WTC11 (cell line): ENCODE data around the gene MFSD2A. TPM values are rescaled to one million over a fixed set of nuclear protein-coding genes. Genes with fewer than 3 reads are reported as not detected.
A peak's percentile ranks its signal among the peaks of the same experiment; 100 is the strongest.

Source experiments
- ATAC-seq: fragments of 200-7000 bp; cut with Tn5 transposase; 2 replicates; pipeline ENCODE4 v1.10.0; 2021; ENCODE audit warnings: mild to moderate bottlenecking, moderate library complexity
- CTCF ChIA-PET: fragments of 300-600 bp; sonication (Branson Sonifier 250); formaldehyde crosslinking; loops from one replicate; lab custom pipeline; 2021; ENCODE audit warnings: antibody characterized with exemption; lab: Charles Lee
- POLR2A ChIA-PET: fragments of 350-600 bp; sonication (Branson Sonifier 250); formaldehyde crosslinking; loops from one replicate; lab custom pipeline; 2021; ENCODE audit warnings: antibody characterized with exemption; lab: Charles Lee
- DNase-seq: peaks from one replicate; pipeline ENCODE4 v3.0.0; 2021; ENCODE audit warnings: low spot score
- H3K27ac Mint-ChIP-seq: 2 replicates; pipeline ENCODE4 v1.8.0; 2021; ENCODE audit warnings: mixed read lengths
- H3K27me3 Mint-ChIP-seq: 2 replicates; pipeline ENCODE4 v1.8.0; 2021; ENCODE audit warnings: low read depth, mild to moderate bottlenecking, moderate library complexity, mixed read lengths
- H3K36me3 Mint-ChIP-seq: 2 replicates; pipeline ENCODE4 v1.8.0; 2021; ENCODE audit warnings: mixed read lengths
- H3K4me1 Mint-ChIP-seq: 2 replicates; pipeline ENCODE4 v1.8.0; 2022; ENCODE audit warnings: mixed read lengths
- H3K4me3 Mint-ChIP-seq: 2 replicates; pipeline ENCODE4 v1.8.0; 2021; ENCODE audit warnings: mild to moderate bottlenecking, moderate library complexity, mixed read lengths
- H3K9me3 Mint-ChIP-seq: 2 replicates; pipeline ENCODE4 v1.8.0; 2021; ENCODE audit warnings: mixed read lengths
- CREB1 ChIP-seq: sonication (generic); formaldehyde crosslinking; IDR thresholded peaks from 2 replicates; pipeline ENCODE4 v1.8.0; 2023; ENCODE audit warnings: mild to moderate bottlenecking, missing genetic modification reagents
- GABPB1 ChIP-seq: sonication (generic); formaldehyde crosslinking; IDR thresholded peaks from 2 replicates; pipeline ENCODE4 v1.8.1; 2023; ENCODE audit warnings: mild to moderate bottlenecking, missing genetic modification reagents
- GRHL2 ChIP-seq: fragments of 250-450 bp; sonication (Bioruptor Pico); IDR thresholded peaks from 2 replicates; pipeline ENCODE4 v1.8.0; 2022; ENCODE audit warnings: mild to moderate bottlenecking, moderate library complexity; ENCODE audit not compliant: insufficient replicate concordance, severe bottlenecking
- JAZF1 ChIP-seq: fragments of 250-450 bp; sonication (Bioruptor Pico); IDR thresholded peaks from 2 replicates; pipeline ENCODE4 v1.9.0; 2021; ENCODE audit warnings: moderate library complexity, mild to moderate bottlenecking, inconsistent platforms
- JUN ChIP-seq: sonication (generic); formaldehyde crosslinking; IDR thresholded peaks from 2 replicates; pipeline ENCODE4 v1.8.0; 2023; ENCODE audit warnings: mild to moderate bottlenecking, missing genetic modification reagents
- KAT7 ChIP-seq: sonication (generic); formaldehyde crosslinking; IDR thresholded peaks from 2 replicates; pipeline ENCODE4 v1.8.1; 2023; ENCODE audit warnings: missing genetic modification reagents, mild to moderate bottlenecking, borderline replicate concordance
- NFE2L1 ChIP-seq: sonication (generic); formaldehyde crosslinking; IDR thresholded peaks from 2 replicates; pipeline ENCODE4 v1.8.1; 2023; ENCODE audit warnings: missing genetic modification reagents
- NR1H2 ChIP-seq: sonication (generic); formaldehyde crosslinking; IDR thresholded peaks from 2 replicates; pipeline ENCODE4 v1.9.0; 2021; ENCODE audit warnings: mild to moderate bottlenecking, moderate library complexity, missing genetic modification reagents
- SOX15 ChIP-seq: fragments of 250-450 bp; sonication (Bioruptor Pico); IDR thresholded peaks from 2 replicates; pipeline ENCODE4 v1.9.0; 2021; ENCODE audit warnings: mild to moderate bottlenecking
- SP1 ChIP-seq: sonication (generic); formaldehyde crosslinking; conservative IDR thresholded peaks from 2 replicates; pipeline ENCODE4 v1.8.1; 2022; ENCODE audit warnings: missing genetic modification reagents
- TP53 ChIP-seq: sonication (generic); formaldehyde crosslinking; IDR thresholded peaks from 2 replicates; pipeline ENCODE4 v1.8.1; 2023; ENCODE audit warnings: mild to moderate bottlenecking, missing genetic modification reagents
- ZNF121 ChIP-seq: sonication (generic); formaldehyde crosslinking; IDR thresholded peaks from 2 replicates; pipeline ENCODE4 v1.8.0; 2023; ENCODE audit warnings: missing genetic modification reagents
- ZNF423 ChIP-seq: fragments of 250-450 bp; sonication (Bioruptor Pico); IDR thresholded peaks from 2 replicates; pipeline ENCODE4 v2.1.2; 2022; ENCODE audit warnings: mild to moderate bottlenecking, moderate library complexity
- ZNF671 ChIP-seq: fragments of 250-450 bp; sonication (Bioruptor Pico); IDR thresholded peaks from 2 replicates; pipeline ENCODE4 v1.8.0; 2021; ENCODE audit warnings: mild to moderate bottlenecking
- total RNA-seq: library from RNA; stranded (reverse); gene quantifications from 3 replicates; pipeline ENCODE4 v1.2.3, GENCODE V29; 2021
- TF ChIP-seq, protein P1 (sequence below): fragments of 250-450 bp; sonication (Bioruptor Pico); IDR thresholded peaks from 2 replicates; pipeline ENCODE4 v1.9.0; 2021; ENCODE audit warnings: mild to moderate bottlenecking
- TF ChIP-seq, protein P2 (sequence below): sonication (generic); formaldehyde crosslinking; IDR thresholded peaks from 2 replicates; pipeline ENCODE4 v1.8.1; 2022; ENCODE audit warnings: mild to moderate bottlenecking, moderate library complexity, missing genetic modification reagents
- TF ChIP-seq, protein P3 (sequence below): sonication (generic); formaldehyde crosslinking; IDR thresholded peaks from 2 replicates; pipeline ENCODE4 v1.8.1; 2022; ENCODE audit warnings: missing genetic modification reagents, borderline replicate concordance
- TF ChIP-seq, protein P4 (sequence below): sonication (generic); formaldehyde crosslinking; IDR thresholded peaks from 2 replicates; pipeline ENCODE4 v1.8.1; 2023; ENCODE audit warnings: mild to moderate bottlenecking, missing genetic modification reagents, borderline replicate concordance
- TF ChIP-seq, protein P5 (sequence below): sonication (generic); formaldehyde crosslinking; IDR thresholded peaks from 2 replicates; pipeline ENCODE4 v1.8.1; 2023; ENCODE audit warnings: mild to moderate bottlenecking, moderate library complexity, missing genetic modification reagents
- TF ChIP-seq, protein P6 (sequence below): sonication (generic); formaldehyde crosslinking; IDR thresholded peaks from 2 replicates; pipeline ENCODE4 v1.8.1; 2023; ENCODE audit warnings: mild to moderate bottlenecking, missing genetic modification reagents
- TF ChIP-seq, protein P7 (sequence below): sonication (generic); formaldehyde crosslinking; IDR thresholded peaks from 2 replicates; pipeline ENCODE4 v1.8.1; 2023; ENCODE audit warnings: mild to moderate bottlenecking, missing genetic modification reagents, moderate library complexity

MFSD2A gene
- total RNA-seq, 1 experiment from 2014 or later, result 14.0 TPM

DNA sequence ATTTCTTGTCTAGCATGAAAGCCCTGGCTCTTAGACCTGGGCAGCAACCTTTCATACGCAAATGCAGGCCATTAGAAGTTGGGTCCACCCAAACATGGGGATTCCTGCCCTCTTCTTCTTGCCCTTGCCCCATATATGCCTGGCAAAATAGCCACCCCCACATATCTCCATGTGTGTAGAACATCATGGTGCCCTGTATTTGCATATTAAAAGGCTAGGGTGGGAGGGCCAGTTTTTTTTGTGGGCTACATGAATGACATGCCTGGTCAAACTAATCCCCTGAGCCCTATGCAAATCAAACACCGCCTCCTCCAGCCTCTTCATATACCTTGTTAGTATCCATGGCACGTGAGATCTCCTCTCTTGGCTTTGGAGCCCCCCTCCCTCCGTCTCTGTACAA lies 24.7 kb downstream of the MFSD2A start:
- H3K36me3 Mint-ChIP-seq, result peaks cover 7% of the 10 kb centered on the region
- H3K4me3 Mint-ChIP-seq, result no peak overlapping the region
- peak; percentile 62 for ATAC-seq
- peaks cover 39% of the 10 kb centered on the region for H3K4me1 Mint-ChIP-seq
- peak; percentile 23 for DNase-seq
- H3K9me3 Mint-ChIP-seq, result peaks cover 14% of the 10 kb centered on the region
- ChIA-PET CTCF (interaction anchor here (1.1 to 1.2 kb wide), 2 partner anchors 52 to 60 kb away, joined by 7 to 8 read pairs; no protein-coding TSS in a partner anchor), POLR2A (no interaction called here)
- H3K27ac Mint-ChIP-seq, result no peak overlapping the region
- H3K27me3 Mint-ChIP-seq, result no peaks in the 10 kb centered on the region
- TF ChIP-seq JAZF1 (CRISPR knock-in tag) (no peak), TP53 (CRISPR knock-in tag) (no peak), NR1H2 (CRISPR knock-in tag) (no peak), GABPB1 (CRISPR knock-in tag) (no peak), KAT7 (CRISPR knock-in tag) (no peak), CREB1 (CRISPR knock-in tag) (no peak), NFE2L1 (CRISPR knock-in tag) (no peak), JUN (no peak), SOX15 (CRISPR knock-in tag) (no peak)
- TF ChIP-seq, protein P1, sequence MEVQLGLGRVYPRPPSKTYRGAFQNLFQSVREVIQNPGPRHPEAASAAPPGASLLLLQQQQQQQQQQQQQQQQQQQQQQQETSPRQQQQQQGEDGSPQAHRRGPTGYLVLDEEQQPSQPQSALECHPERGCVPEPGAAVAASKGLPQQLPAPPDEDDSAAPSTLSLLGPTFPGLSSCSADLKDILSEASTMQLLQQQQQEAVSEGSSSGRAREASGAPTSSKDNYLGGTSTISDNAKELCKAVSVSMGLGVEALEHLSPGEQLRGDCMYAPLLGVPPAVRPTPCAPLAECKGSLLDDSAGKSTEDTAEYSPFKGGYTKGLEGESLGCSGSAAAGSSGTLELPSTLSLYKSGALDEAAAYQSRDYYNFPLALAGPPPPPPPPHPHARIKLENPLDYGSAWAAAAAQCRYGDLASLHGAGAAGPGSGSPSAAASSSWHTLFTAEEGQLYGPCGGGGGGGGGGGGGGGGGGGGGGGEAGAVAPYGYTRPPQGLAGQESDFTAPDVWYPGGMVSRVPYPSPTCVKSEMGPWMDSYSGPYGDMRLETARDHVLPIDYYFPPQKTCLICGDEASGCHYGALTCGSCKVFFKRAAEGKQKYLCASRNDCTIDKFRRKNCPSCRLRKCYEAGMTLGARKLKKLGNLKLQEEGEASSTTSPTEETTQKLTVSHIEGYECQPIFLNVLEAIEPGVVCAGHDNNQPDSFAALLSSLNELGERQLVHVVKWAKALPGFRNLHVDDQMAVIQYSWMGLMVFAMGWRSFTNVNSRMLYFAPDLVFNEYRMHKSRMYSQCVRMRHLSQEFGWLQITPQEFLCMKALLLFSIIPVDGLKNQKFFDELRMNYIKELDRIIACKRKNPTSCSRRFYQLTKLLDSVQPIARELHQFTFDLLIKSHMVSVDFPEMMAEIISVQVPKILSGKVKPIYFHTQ (CRISPR knock-in tag), result no peak
- TF ChIP-seq, protein P2, sequence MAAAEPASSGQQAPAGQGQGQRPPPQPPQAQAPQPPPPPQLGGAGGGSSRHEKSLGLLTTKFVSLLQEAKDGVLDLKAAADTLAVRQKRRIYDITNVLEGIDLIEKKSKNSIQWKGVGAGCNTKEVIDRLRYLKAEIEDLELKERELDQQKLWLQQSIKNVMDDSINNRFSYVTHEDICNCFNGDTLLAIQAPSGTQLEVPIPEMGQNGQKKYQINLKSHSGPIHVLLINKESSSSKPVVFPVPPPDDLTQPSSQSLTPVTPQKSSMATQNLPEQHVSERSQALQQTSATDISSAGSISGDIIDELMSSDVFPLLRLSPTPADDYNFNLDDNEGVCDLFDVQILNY (CRISPR knock-in tag), result no peak
- TF ChIP-seq, protein P3, sequence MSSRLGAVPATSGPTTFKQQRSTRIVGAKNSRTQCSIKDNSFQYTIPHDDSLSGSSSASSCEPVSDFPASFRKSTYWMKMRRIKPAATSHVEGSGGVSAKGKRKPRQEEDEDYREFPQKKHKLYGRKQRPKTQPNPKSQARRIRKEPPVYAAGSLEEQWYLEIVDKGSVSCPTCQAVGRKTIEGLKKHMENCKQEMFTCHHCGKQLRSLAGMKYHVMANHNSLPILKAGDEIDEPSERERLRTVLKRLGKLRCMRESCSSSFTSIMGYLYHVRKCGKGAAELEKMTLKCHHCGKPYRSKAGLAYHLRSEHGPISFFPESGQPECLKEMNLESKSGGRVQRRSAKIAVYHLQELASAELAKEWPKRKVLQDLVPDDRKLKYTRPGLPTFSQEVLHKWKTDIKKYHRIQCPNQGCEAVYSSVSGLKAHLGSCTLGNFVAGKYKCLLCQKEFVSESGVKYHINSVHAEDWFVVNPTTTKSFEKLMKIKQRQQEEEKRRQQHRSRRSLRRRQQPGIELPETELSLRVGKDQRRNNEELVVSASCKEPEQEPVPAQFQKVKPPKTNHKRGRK, result no peak

DNA sequence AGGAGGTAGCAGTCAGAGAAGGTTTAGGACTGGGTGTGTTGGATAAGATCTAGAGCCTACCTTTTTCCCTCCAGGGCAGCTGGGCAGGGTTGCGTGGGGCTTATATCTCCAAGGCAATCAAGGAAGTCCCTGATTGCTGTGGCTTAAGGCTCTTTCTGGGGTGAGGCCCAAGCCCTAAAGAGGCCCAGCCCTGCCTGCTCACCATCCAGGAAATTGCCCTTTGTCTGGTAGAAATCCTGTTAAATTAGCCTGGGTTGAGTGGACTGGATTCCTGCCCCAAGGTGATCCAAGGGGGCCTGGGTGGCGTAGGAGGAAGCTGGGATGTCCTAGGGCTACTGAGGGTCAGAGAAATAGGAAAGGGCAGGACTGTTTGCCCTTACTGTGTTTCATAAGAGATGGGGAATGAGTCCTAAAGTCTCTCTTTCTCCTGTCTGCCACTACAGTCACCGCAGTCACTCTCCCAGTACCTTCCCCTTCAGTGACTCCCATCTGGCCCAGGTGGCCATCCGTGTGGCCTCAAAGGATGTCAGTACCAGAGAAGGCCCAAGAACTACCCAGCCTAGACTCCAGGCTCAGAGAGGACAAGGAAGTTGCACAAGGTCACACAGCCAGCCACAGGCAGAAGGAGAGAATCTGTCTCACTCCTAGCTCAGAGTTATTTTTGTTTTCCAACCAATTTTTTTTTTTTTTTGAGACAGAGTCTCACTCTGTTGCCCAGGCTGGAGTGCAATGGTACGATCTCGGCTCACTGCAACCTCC lies 25.8 kb downstream of the MFSD2A start:
- Mint-ChIP-seq H3K4me1 (peaks cover 44% of the 10 kb centered on the region), H3K27ac (no peak overlapping the region), H3K4me3 (no peak overlapping the region), H3K9me3 (peaks cover 14% of the 10 kb centered on the region), H3K36me3 (peaks cover 7% of the 10 kb centered on the region), H3K27me3 (no peaks in the 10 kb centered on the region)
- CTCF ChIA-PET, result interaction anchor here (0.6 to 1.9 kb wide), 5 partner anchors 52 to 393 kb away, joined by 3 to 18 read pairs (median 7); partner anchors contain the start of gene SMAP2
- DNase-seq (no peak), ATAC-seq (peak; percentile 16; the same call in 1 of the 2 replicates)
- POLR2A ChIA-PET, result interaction anchor here (0.7 kb wide), 1 partner anchor 159 kb away, joined by 3 read pairs; no protein-coding TSS in a partner anchor
- TF ChIP-seq TP53 (CRISPR knock-in tag), result no peak
- TF ChIP-seq, protein P4, sequence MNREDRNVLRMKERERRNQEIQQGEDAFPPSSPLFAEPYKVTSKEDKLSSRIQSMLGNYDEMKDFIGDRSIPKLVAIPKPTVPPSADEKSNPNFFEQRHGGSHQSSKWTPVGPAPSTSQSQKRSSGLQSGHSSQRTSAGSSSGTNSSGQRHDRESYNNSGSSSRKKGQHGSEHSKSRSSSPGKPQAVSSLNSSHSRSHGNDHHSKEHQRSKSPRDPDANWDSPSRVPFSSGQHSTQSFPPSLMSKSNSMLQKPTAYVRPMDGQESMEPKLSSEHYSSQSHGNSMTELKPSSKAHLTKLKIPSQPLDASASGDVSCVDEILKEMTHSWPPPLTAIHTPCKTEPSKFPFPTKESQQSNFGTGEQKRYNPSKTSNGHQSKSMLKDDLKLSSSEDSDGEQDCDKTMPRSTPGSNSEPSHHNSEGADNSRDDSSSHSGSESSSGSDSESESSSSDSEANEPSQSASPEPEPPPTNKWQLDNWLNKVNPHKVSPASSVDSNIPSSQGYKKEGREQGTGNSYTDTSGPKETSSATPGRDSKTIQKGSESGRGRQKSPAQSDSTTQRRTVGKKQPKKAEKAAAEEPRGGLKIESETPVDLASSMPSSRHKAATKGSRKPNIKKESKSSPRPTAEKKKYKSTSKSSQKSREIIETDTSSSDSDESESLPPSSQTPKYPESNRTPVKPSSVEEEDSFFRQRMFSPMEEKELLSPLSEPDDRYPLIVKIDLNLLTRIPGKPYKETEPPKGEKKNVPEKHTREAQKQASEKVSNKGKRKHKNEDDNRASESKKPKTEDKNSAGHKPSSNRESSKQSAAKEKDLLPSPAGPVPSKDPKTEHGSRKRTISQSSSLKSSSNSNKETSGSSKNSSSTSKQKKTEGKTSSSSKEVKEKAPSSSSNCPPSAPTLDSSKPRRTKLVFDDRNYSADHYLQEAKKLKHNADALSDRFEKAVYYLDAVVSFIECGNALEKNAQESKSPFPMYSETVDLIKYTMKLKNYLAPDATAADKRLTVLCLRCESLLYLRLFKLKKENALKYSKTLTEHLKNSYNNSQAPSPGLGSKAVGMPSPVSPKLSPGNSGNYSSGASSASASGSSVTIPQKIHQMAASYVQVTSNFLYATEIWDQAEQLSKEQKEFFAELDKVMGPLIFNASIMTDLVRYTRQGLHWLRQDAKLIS (CRISPR knock-in tag), result no peak
- TF ChIP-seq ZNF121, result no peak
- TF ChIP-seq ZNF423 (CRISPR knock-in tag), result no peak
- TF ChIP-seq, protein P5, sequence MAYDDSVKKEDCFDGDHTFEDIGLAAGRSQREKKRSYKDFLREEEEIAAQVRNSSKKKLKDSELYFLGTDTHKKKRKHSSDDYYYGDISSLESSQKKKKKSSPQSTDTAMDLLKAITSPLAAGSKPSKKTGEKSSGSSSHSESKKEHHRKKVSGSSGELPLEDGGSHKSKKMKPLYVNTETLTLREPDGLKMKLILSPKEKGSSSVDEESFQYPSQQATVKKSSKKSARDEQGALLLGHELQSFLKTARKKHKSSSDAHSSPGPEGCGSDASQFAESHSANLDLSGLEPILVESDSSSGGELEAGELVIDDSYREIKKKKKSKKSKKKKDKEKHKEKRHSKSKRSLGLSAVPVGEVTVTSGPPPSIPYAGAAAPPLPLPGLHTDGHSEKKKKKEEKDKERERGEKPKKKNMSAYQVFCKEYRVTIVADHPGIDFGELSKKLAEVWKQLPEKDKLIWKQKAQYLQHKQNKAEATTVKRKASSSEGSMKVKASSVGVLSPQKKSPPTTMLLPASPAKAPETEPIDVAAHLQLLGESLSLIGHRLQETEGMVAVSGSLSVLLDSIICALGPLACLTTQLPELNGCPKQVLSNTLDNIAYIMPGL (CRISPR knock-in tag), result no peak
- no peak for TF ChIP-seq GRHL2 (CRISPR knock-in tag)
- TF ChIP-seq NR1H2 (CRISPR knock-in tag), result no peak
- TF ChIP-seq, protein P6, sequence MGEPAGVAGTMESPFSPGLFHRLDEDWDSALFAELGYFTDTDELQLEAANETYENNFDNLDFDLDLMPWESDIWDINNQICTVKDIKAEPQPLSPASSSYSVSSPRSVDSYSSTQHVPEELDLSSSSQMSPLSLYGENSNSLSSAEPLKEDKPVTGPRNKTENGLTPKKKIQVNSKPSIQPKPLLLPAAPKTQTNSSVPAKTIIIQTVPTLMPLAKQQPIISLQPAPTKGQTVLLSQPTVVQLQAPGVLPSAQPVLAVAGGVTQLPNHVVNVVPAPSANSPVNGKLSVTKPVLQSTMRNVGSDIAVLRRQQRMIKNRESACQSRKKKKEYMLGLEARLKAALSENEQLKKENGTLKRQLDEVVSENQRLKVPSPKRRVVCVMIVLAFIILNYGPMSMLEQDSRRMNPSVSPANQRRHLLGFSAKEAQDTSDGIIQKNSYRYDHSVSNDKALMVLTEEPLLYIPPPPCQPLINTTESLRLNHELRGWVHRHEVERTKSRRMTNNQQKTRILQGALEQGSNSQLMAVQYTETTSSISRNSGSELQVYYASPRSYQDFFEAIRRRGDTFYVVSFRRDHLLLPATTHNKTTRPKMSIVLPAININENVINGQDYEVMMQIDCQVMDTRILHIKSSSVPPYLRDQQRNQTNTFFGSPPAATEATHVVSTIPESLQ (CRISPR knock-in tag), result no peak
- TF ChIP-seq, protein P7, sequence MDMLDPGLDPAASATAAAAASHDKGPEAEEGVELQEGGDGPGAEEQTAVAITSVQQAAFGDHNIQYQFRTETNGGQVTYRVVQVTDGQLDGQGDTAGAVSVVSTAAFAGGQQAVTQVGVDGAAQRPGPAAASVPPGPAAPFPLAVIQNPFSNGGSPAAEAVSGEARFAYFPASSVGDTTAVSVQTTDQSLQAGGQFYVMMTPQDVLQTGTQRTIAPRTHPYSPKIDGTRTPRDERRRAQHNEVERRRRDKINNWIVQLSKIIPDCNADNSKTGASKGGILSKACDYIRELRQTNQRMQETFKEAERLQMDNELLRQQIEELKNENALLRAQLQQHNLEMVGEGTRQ (CRISPR knock-in tag), result no peak
- no peak for TF ChIP-seq ZNF671 (CRISPR knock-in tag)
- TF ChIP-seq SP1 (CRISPR knock-in tag), result no peak
